ENCODE data around the gene DPF1.

Gene DPF1

GRCh38 chr19:38268539-38268938, 44.5 kb upstream of the DPF1 start:
- H3K9me3 ChIP-seq (ENCODE audit: control insufficient read depth, insufficient read depth, low read length), result no peaks in the 10 kb centered on the region
- peaks cover 6% of the 10 kb centered on the region for H3F3A ChIP-seq (ENCODE audit: control insufficient read depth, insufficient read depth)
- no peaks in the 10 kb centered on the region for H4K20me1 ChIP-seq (ENCODE audit: control insufficient read depth, insufficient read depth, low read depth, low read length)
- H3K4me3 ChIP-seq (ENCODE audit: low read length), result no peak overlapping the region
- H3K4me1 ChIP-seq (ENCODE audit: control insufficient read depth, low read length), result peaks cover 23% of the 10 kb centered on the region
- no peak overlapping the region for H3K27ac ChIP-seq (ENCODE audit: low read depth, low read length)
- peaks cover 5% of the 10 kb centered on the region for H3K27me3 ChIP-seq (ENCODE audit: control insufficient read depth, low read length)
- H3K4me2 ChIP-seq (ENCODE audit: low read length), result no peak overlapping the region
- no peaks in the 10 kb centered on the region for H3K36me3 ChIP-seq (ENCODE audit: control insufficient read depth, low read length)
- H3K9me2 ChIP-seq (replicated peaks; ENCODE audit: control insufficient read depth, low read length), result no peaks in the 10 kb centered on the region
- TF ChIP-seq EZH2phosphoT487 (IDR thresholded peaks at IDR 0.05; ENCODE audit: borderline replicate concordance, low read length), result no peak
- TF ChIP-seq CTCF (IDR thresholded peaks at IDR 0.05; ENCODE audit: low read depth, low read length, poor library complexity, severe bottlenecking), result no peak
- H3K79me2 ChIP-seq (ENCODE audit: control insufficient read depth, low read length), result no peaks in the 10 kb centered on the region

GRCh38 chr19:38267761-38268483, 43.9 kb upstream of the DPF1 start:
- H3K9me3 ChIP-seq (ENCODE audit: control insufficient read depth, insufficient read depth, low read length), result no peaks in the 10 kb centered on the region
- H3K27ac ChIP-seq (ENCODE audit: low read depth, low read length), result no peak overlapping the region
- no peaks in the 10 kb centered on the region for H4K20me1 ChIP-seq (ENCODE audit: control insufficient read depth, insufficient read depth, low read depth, low read length)
- H3K4me1 ChIP-seq (ENCODE audit: control insufficient read depth, low read length), result peaks cover 24% of the 10 kb centered on the region
- no peak overlapping the region for H3K4me2 ChIP-seq (ENCODE audit: low read length)
- H3K4me3 ChIP-seq (ENCODE audit: low read length), result no peak overlapping the region
- no peaks in the 10 kb centered on the region for H3K9me2 ChIP-seq (replicated peaks; ENCODE audit: control insufficient read depth, low read length)
- H3K27me3 ChIP-seq (ENCODE audit: control insufficient read depth, low read length), result peaks cover 5% of the 10 kb centered on the region
- TF ChIP-seq CTCF (IDR thresholded peaks at IDR 0.05; ENCODE audit: low read depth, low read length, poor library complexity, severe bottlenecking), result no peak
- no peak for TF ChIP-seq EZH2phosphoT487 (IDR thresholded peaks at IDR 0.05; ENCODE audit: borderline replicate concordance, low read length)
- peaks cover 6% of the 10 kb centered on the region for H3F3A ChIP-seq (ENCODE audit: control insufficient read depth, insufficient read depth)
- H3K36me3 ChIP-seq (ENCODE audit: control insufficient read depth, low read length), result no peaks in the 10 kb centered on the region
- H3K79me2 ChIP-seq (ENCODE audit: control insufficient read depth, low read length), result no peaks in the 10 kb centered on the region

GRCh38 chr19:38266981-38267597, 43.1 kb upstream of the DPF1 start:
- no peaks in the 10 kb centered on the region for H3K79me2 ChIP-seq (ENCODE audit: control insufficient read depth, low read length)
- no peaks in the 10 kb centered on the region for H3K36me3 ChIP-seq (ENCODE audit: control insufficient read depth, low read length)
- no peaks in the 10 kb centered on the region for H4K20me1 ChIP-seq (ENCODE audit: control insufficient read depth, insufficient read depth, low read depth, low read length)
- no peak overlapping the region for H3K4me2 ChIP-seq (ENCODE audit: low read length)
- H3K9me3 ChIP-seq (ENCODE audit: control insufficient read depth, insufficient read depth, low read length), result no peaks in the 10 kb centered on the region
- H3K27me3 ChIP-seq (ENCODE audit: control insufficient read depth, low read length), result peaks cover 5% of the 10 kb centered on the region
- no peak overlapping the region for H3K4me3 ChIP-seq (ENCODE audit: low read length)
- peaks cover 24% of the 10 kb centered on the region for H3K4me1 ChIP-seq (ENCODE audit: control insufficient read depth, low read length)
- peaks cover 6% of the 10 kb centered on the region for H3F3A ChIP-seq (ENCODE audit: control insufficient read depth, insufficient read depth)
- TF ChIP-seq EZH2phosphoT487 (IDR thresholded peaks at IDR 0.05; ENCODE audit: borderline replicate concordance, low read length) (no peak), CTCF (IDR thresholded peaks at IDR 0.05; ENCODE audit: low read depth, low read length, poor library complexity, severe bottlenecking) (no peak)
- H3K27ac ChIP-seq (ENCODE audit: low read depth, low read length), result no peak overlapping the region
- H3K9me2 ChIP-seq (replicated peaks; ENCODE audit: control insufficient read depth, low read length), result no peaks in the 10 kb centered on the region

Measured in DOHH2 (cell line).